ENCODE data around the gene ALPK1. TPM values are rescaled to one million over a fixed set of nuclear protein-coding genes. Genes with fewer than 3 reads are reported as not detected.

ALPK1 gene
- total RNA-seq, 1 experiment from 2014 or later, result 0.17 TPM

DNA sequence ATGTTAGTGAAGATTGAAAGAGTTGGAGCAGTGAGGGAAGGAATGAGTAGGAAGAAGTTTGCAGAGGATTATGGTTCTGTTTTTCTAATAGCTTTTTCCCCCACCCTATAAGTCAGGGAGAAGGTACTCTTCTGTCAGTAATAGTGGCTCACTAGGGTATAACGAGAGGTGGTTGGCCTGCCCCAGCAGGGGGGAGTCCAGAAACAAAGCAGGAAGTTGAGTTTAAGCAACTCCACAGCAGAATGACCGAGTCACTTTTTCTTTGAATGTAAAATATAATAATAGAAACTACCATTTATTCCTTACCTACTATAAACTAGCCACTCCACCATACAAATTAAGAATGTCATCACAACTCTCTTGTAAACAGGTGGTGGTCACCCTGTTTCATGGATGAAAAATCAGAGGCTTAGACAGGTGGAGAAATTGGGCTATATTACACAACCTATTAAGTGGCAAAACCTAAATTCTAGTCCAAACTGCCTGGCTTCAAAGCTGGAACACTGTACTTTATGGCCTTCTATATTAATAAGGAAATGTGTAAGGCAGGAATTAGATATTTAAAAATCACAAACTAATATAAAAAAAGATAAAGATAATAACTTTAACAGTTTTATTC, 43.7 kb upstream of the ALPK1 start:
- Mint-ChIP-seq H3K9me3 (no peaks in the 10 kb centered on the region), H3K36me3 (ENCODE audit: insufficient read depth in 1 of 3, low read depth in 3 of 3) (peaks cover 3 to 6% (median 5%) of the 10 kb centered on the region in 3 experiments; a peak in 5 of 7 replicates), H3K4me3 (no peak overlapping the region), H3K27me3 (ENCODE audit: low read depth) (no peaks in the 10 kb centered on the region), H3K4me1 (peaks cover 9 to 12% of the 10 kb centered on the region in 2 experiments), H3K27ac (no peak overlapping the region; a peak in 1 of 7 replicates)
- Histone ChIP-seq H3K18ac (ENCODE audit: insufficient read length, low read depth, low read length) (no peak overlapping the region), H3K14ac (ENCODE audit: insufficient read depth, low read length) (no peak overlapping the region), H2AFZ (ENCODE audit: low read length) (no peak overlapping the region), H3K4me1 (ENCODE audit: insufficient read depth, low read length) (no peaks in the 10 kb centered on the region; the same call in 1 of the 2 replicates), H4K5ac (ENCODE audit: insufficient read length, low read depth, low read length) (no peak overlapping the region), H3K79me2 (ENCODE audit: insufficient read depth, low read length) (0 out of 2 replicates have a peak, but pooled peaks cover 3% of the 10 kb centered on the region), H3K4me2 (ENCODE audit: insufficient read depth, insufficient read length, low read length) (no peak overlapping the region), H3K27me3 (ENCODE audit: insufficient read depth, low read length) (no peaks in the 10 kb centered on the region), H3K27ac (ENCODE audit: insufficient read length, low read depth, low read length) (no peak overlapping the region), H2AK5ac (ENCODE audit: insufficient read length, low read length) (no peak overlapping the region), H2BK5ac (ENCODE audit: insufficient read length, low read length) (no peak overlapping the region), H3K23me2 (ENCODE audit: insufficient read length, low read depth, low read length, poor library complexity, severe bottlenecking) (no peaks in the 10 kb centered on the region), H4K8ac (replicated peaks; ENCODE audit: insufficient read length, low read depth, low read length) (no peak overlapping the region), H3T11ph (ENCODE audit: low read length) (no peak overlapping the region), H2BK120ac (ENCODE audit: low read depth, low read length, poor library complexity, severe bottlenecking) (no peak overlapping the region), H2BK12ac (ENCODE audit: insufficient read length, low read depth, low read length) (no peak overlapping the region), H3K4ac (ENCODE audit: low read depth, low read length) (no peak overlapping the region), H3K23ac (ENCODE audit: insufficient read length, low read depth, low read length) (no peak overlapping the region), H2BK20ac (ENCODE audit: low read depth, low read length, poor library complexity, severe bottlenecking) (no peak overlapping the region), H4K20me1 (ENCODE audit: control insufficient read depth, insufficient read depth, insufficient read length) (no peaks in the 10 kb centered on the region), H2BK15ac (ENCODE audit: low read depth, low read length) (no peak overlapping the region), H4K91ac (ENCODE audit: insufficient read length, low read depth, low read length) (no peak overlapping the region), H3K9ac (ENCODE audit: extremely low read depth, insufficient read length, low read length) (no peak overlapping the region), H3K56ac (ENCODE audit: insufficient read length, low read depth, low read length) (no peak overlapping the region), H3K79me1 (ENCODE audit: insufficient read depth, low read depth, low read length, poor library complexity, severe bottlenecking) (peaks cover 4% of the 10 kb centered on the region), H3K9me3 (ENCODE audit: control insufficient read depth, low read depth, low read length) (no peaks in the 10 kb centered on the region)
- DNase-seq, result no peak
- no CpG with 5 or more reads among the region's 2 CpGs for WGBS (ENCODE audit: extremely low coverage, insufficient read length, low lambda C conversion rate)
- TF ChIP-seq, protein P1, sequence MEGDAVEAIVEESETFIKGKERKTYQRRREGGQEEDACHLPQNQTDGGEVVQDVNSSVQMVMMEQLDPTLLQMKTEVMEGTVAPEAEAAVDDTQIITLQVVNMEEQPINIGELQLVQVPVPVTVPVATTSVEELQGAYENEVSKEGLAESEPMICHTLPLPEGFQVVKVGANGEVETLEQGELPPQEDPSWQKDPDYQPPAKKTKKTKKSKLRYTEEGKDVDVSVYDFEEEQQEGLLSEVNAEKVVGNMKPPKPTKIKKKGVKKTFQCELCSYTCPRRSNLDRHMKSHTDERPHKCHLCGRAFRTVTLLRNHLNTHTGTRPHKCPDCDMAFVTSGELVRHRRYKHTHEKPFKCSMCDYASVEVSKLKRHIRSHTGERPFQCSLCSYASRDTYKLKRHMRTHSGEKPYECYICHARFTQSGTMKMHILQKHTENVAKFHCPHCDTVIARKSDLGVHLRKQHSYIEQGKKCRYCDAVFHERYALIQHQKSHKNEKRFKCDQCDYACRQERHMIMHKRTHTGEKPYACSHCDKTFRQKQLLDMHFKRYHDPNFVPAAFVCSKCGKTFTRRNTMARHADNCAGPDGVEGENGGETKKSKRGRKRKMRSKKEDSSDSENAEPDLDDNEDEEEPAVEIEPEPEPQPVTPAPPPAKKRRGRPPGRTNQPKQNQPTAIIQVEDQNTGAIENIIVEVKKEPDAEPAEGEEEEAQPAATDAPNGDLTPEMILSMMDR (conservative IDR thresholded peaks at IDR 0.05), result no peak

Measured in H9 (cell line).